ENCODE data around the gene GGTLC1.
"Not testable (repeated sequence)": the region's sequence is repeated elsewhere in the genome, so short reads cannot be mapped to it uniquely, and the experiment has no call there.

GGTLC1 gene

GRCh38 chr20:23995291-23995690 is 6.7 kb upstream of the GGTLC1 start:
- in situ Hi-C loops (cut with MboI; ENCODE audit: low sequenced_read_pairs), result not testable (repeated sequence)

GRCh38 chr20:23994001-23994633 is 5.5 kb upstream of the GGTLC1 start:
- in situ Hi-C loops (cut with MboI; ENCODE audit: low sequenced_read_pairs), result not testable (repeated sequence)

- in situ Hi-C loops (cut with MboI; ENCODE audit: low sequenced_read_pairs), result not testable (repeated sequence)
These were observed 4.9 kb upstream of the GGTLC1 start for GRCh38 chr20:23993440-23993839.

- in situ Hi-C loops (cut with MboI; ENCODE audit: low sequenced_read_pairs), result not testable (repeated sequence)
These were observed 1.7 kb upstream of the GGTLC1 start for GRCh38 chr20:23990296-23990695.

- in situ Hi-C loops (cut with MboI; ENCODE audit: low sequenced_read_pairs), result not testable (repeated sequence)
These were observed 387 bp upstream of the GGTLC1 start for GRCh38 chr20:23988966-23989365.

GRCh38 chr20:23986716-23987115 is 1.9 kb downstream of the GGTLC1 start:
- in situ Hi-C loops (cut with MboI; ENCODE audit: low sequenced_read_pairs), result not testable (repeated sequence)

- in situ Hi-C loops (cut with MboI; ENCODE audit: low sequenced_read_pairs), result not testable (repeated sequence)
These were observed 2.3 kb downstream of the GGTLC1 start for GRCh38 chr20:23986310-23986709.

GRCh38 chr20:23985790-23986225 is 2.8 kb downstream of the GGTLC1 start:
- in situ Hi-C loops (cut with MboI; ENCODE audit: low sequenced_read_pairs), result not testable (repeated sequence)

DNA sequence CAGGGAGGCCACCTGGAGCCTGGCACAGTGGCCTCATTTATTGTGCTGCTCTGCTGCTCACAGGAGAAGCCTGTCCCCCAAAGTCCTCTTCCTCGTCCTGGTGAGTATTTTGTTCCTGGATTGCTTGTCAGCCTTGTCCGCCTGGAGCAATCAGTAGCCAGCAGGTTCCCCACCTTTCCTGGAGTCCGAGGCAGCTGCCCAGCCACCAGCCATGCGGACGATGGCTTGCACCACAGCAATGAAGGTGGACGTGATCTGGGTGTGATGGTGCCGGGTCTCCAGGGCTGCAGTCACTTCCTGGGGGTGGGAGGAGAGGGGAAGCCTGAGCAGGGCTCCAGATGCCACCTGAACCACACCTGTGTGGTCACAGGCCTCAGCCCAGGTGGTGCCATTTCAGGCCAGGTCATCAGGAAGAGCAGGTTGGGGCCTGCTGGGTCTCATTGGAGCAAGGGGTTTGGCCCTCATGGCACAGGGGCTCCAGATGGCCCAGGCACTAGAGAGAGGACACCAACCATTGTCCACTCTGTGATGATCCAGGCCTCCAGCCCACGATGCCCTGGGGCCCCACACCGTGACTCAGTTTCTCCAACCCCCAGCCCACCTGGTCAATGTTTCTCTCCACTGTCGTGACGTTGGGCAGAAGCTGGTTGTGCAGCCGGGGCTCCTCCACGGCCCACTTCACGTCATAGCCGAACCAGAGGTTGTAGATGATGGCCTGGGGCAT is 3.4 kb downstream of the GGTLC1 start:
- in situ Hi-C loops (cut with MboI; ENCODE audit: low sequenced_read_pairs), result not testable (repeated sequence)

DNA sequence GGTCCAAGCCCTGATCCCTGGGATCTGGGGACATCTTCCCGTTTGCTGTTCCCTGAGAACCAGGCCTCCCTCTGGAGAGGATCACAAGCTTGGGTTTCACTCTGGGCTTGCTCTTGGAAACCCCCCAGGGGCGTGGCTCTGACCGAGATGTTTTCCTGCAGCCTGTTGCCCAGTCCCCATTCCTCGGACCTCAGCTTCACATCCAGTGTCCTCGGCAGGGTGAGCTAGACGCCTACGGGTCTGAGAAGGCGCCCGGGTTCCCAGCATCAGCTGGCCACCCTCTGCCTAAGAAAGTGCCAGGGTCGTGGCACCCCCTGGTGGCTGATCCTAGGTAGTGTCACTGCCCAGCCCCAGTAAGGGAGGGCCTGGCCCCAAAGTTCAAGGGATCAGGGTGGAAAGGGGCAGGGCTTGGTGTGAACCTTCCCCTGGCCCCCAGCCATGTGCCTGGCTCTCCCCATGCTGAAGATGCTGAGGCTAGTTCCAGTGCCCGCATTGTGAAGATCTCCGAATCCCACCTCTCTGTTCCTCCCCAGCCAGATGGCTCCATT is 4.0 kb downstream of the GGTLC1 start:
- in situ Hi-C loops (cut with MboI; ENCODE audit: low sequenced_read_pairs), result not testable (repeated sequence)

DNA sequence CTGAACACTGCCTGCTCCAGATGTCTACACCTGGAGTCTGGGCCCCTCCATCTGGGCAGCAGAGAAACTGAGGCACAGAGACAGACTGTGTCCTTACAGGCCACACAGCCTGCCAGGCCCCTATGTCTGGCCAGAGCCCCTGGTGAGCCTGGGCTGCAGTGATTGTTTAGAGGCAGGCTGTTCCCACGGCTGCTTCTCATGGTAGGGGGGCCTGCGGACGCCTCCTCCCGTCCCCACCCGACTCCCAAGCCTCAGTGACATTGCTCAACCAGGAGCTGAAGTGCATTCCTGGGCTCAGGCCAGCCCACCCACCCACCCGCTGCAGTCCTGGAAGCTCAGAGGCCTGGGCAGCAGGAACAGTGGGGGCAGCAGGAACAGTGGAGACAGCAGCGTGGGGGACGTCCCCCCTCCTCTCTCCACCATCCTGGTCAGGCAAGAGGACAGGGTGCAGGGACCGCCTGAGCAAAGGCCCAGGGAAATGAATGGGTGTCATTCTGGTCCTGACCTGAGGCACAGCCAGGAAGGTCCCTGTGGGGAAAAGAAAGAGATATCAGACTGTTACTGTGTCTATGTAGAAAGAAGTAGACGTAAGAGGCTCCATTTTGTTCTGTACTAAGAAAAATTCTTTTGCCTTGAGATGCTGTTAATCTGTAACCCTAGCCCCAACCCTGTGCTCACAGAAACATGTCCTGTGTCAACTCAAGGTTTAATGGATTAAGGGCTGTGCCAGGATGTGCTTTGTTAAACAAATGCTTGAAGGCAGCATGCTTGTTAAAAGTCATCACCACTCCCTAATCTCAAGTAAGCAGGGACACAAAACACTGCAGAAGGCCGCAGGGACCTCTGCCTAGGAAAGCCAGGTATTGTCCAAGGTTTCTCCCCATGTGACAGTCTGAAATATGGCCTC is 6.2 kb downstream of the GGTLC1 start:
- in situ Hi-C loops (cut with MboI; ENCODE audit: low sequenced_read_pairs), result not testable (repeated sequence)

- in situ Hi-C loops (cut with MboI; ENCODE audit: low sequenced_read_pairs), result not testable (repeated sequence)
These were observed 7.1 kb downstream of the GGTLC1 start for GRCh38 chr20:23981526-23981925.

- in situ Hi-C loops (cut with MboI; ENCODE audit: low sequenced_read_pairs), result not testable (repeated sequence)
These were observed 7.6 kb downstream of the GGTLC1 start for GRCh38 chr20:23981014-23981413.

DNA sequence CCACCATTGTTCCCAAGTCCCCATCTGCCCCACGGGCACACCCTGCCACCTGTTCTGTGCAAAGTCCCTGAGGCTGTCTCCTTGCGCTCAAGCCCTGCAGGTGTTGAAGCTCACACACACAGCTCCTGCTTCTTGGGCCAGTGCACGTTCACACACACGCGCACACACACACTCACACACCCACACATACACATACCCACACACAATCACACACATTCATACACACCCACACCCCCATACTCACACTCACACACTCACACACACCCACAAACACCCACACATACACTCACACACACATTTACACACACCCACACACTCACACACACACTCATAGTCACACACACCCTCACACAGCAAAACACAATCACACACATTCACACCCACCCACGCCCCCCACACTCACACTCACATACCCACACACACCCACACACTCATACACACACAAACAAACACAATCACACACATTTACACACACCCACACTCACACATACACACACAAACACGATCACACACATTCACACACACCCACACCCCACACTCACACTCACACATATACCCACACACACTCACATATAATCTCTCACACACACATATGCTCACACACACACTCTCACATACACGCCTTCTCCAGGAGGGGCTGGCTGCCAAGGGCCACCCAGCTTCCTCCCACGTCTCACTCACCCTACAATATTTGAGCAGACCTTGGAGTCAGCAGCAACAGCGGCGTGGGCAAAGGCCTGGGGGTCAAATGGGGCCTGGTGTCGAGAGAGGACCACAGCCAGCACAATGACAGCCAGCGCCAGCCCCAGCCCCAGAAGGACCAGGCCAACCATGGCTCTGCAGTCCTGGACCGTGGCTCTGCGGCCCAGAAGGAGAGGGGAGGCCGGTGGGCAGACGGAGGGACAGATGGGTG is 8.4 kb downstream of the GGTLC1 start:
- in situ Hi-C loops (cut with MboI; ENCODE audit: low sequenced_read_pairs), result not testable (repeated sequence)

- in situ Hi-C loops (cut with MboI; ENCODE audit: low sequenced_read_pairs), result not testable (repeated sequence)
These were observed 9.2 kb downstream of the GGTLC1 start for GRCh38 chr20:23979380-23979779.

DNA sequence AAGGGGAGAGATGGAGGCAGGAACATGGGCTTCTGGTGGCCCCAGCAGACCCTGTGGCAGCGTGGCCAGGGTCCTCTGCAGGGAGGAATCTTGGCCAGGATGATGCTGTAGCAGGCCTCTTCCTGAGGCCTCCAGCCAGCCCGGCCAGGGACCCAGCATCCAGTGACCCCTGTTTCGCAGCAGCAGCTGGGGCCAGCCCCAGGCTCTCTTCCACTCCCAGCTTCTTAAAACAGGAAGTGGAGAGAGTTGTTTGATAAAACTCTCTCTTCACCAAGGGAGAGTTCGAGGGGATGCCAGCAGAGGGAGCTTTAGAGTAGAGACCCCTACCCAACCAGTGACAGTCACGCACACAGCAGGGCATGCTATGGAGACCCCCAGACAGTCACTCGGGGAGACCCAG is 10.1 kb downstream of the GGTLC1 start:
- in situ Hi-C loops (cut with MboI; ENCODE audit: low sequenced_read_pairs), result not testable (repeated sequence)

DNA sequence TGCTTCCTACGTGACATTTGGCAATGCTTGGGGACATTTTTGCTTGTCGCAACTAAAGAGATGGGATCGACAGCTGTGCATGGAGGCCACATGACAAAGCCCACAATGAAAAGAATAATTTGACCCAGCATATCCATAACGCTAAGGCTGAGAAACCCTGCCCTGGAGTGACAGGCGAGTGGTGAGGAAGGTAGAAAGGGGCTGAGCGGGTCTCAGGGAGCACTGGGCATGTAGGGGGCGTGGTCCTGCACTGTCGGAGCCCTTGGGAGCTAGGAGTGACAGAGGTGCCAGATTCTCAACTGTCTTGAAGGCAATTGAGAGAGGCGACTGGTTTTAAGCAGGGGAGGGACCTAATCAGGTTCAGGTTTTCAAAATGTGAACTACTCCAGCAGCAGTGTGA is 13.6 kb downstream of the GGTLC1 start:
- in situ Hi-C loops (cut with MboI; ENCODE audit: low sequenced_read_pairs), result no loop called here

GRCh38 chr20:23971310-23971709 is 17.3 kb downstream of the GGTLC1 start:
- in situ Hi-C loops (cut with MboI; ENCODE audit: low sequenced_read_pairs), result no loop called here

DNA sequence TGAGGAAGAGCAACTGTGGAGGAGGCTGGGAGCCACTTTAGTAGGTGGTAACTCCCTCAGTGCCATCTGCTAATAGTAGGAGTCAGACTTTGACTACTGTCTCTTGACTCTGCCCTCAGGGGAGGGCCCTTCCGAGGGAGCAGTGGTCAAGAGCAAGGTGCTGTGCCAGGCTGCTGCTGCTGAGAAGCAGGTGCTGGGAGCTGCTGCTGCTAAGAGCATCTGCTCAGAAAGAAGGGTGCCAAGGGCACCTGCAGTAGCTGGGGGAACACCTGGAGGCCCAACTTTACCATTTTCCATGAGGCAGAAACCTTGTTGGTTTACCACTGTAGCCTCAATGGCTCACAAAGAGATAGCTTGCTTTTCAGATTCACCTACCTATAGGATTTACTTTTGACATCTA is 18.5 kb downstream of the GGTLC1 start:
- in situ Hi-C loops (cut with MboI; ENCODE audit: low sequenced_read_pairs), result no loop called here

- in situ Hi-C loops (cut with MboI; ENCODE audit: low sequenced_read_pairs), result no loop called here
These were observed 21.0 kb downstream of the GGTLC1 start for GRCh38 chr20:23967616-23967979.
